T-helper 1 cell treated with Interleukin-12 subunit alpha and Interleukin-12 subunit beta and Interleukin-4 antibody, amounts not matched to agents 30 ng/mL and 1 ng/mL, for 36 hours (primary cell): Measurements from ENCODE around the gene CEP350. TPM values are rescaled to one million over a fixed set of nuclear protein-coding genes. Genes with fewer than 3 reads are reported as not detected.
"Not testable (repeated sequence)": the region's sequence is repeated elsewhere in the genome, so short reads cannot be mapped to it uniquely, and the experiment has no call there.

Experiments
- intact Hi-C: fragments of 100-400 bp; cut with micrococcal nuclease; formaldehyde crosslinking; loops from one replicate; pipeline ENCODE4 v1.15.1; 2024
- total RNA-seq: library from RNA; stranded (reverse); gene quantifications from 2 replicates; pipeline ENCODE4 v1.2.3, GENCODE V29; 2022

The CEP350 gene
- total RNA-seq, 1 donor from 2014 or later: 51.0 TPM

GRCh38 chr1:179938752-179939151 is 15.9 kb upstream of the CEP350 start:
- intact Hi-C loops: no loop called here

DNA sequence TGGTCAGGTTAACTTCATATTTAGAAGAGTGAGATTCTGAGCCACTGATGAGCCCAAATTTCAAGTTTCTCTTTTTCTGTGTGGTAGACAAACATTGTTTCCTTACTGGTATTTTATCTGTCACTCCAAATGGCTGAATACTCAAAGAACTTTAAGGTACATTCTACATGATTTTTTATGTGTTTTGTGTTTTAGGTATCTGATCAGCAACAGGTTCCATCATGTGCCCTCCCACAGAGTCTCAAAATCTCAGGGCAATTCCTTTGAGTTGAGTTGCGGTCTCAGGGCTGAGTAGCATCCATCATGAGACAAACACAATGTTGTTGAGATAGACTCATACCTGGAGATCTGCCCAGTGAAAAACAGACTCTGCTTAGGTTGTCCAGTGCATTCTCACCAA is 14.7 kb upstream of the CEP350 start:
- intact Hi-C loops: no loop called here

GRCh38 chr1:179941454-179941853 is 13.2 kb upstream of the CEP350 start:
- intact Hi-C loops: no loop called here

DNA sequence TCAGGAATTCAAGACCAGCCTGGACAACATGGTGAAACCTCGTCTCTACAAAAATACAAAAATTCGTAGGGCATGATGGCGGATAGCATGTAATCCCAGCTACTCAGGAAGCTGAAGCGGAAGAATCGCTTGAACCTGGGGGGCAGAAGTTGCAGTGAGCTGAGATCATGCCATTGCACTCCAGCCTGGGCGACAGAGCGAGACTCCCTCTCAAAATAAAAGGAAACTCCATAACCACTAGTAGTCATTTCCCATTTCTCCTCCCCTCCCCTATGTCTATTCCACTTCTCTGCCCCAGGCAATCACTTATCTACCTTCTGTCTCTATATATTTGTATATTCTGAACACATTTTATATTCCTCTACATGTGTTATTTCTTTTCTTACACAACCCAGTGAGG is 4.0 kb upstream of the CEP350 start:
- intact Hi-C loops: loop anchor here (5.0 to 10.0 kb wide), 4 partner anchors 282 to 1152 kb away; partner anchors contain the start of genes LHX4 and MR1

- intact Hi-C loops: loop anchor here (5.0 to 10.0 kb wide), 4 partner anchors 281 to 1151 kb away; partner anchors contain the start of genes LHX4 and MR1
Observed at GRCh38 chr1:179951383-179952144, 3.0 kb upstream of the CEP350 start.

- intact Hi-C loops: loop anchor here (5.0 to 10.0 kb wide), 4 partner anchors 280 to 1150 kb away; partner anchors contain the start of genes LHX4 and MR1
Observed at GRCh38 chr1:179952186-179952585, 2.4 kb upstream of the CEP350 start.

DNA sequence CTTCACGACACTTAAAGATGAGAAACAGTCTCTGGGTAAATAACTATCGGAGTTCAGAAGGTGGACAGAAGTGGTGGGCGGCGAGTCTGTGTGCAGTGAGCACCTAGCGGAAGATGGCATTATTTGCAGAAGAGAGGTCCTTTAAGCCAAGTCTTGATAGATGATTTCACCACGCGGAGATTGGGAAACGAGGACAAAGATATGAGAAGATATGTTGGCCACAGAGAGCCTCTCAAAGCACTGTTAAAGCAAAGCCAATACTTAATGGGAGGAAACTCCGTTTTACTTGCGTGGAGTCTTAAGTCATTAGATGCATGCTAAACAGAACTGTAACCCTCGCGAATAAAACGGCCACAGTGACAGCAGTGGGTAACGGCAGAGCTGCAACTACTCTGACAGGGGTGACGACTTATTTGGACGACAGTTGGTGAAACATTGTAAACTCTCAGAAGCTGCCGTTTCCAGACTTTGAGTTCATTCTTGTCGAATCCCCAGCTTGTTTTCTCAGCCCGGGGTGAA is 577 bp upstream of the CEP350 start:
- intact Hi-C loops: loop anchor here (1.0 to 10.0 kb wide), 15 partner anchors 10 to 1148 kb away; partner anchors contain the start of genes ACBD6, FAM20B, LHX4 and MR1

DNA sequence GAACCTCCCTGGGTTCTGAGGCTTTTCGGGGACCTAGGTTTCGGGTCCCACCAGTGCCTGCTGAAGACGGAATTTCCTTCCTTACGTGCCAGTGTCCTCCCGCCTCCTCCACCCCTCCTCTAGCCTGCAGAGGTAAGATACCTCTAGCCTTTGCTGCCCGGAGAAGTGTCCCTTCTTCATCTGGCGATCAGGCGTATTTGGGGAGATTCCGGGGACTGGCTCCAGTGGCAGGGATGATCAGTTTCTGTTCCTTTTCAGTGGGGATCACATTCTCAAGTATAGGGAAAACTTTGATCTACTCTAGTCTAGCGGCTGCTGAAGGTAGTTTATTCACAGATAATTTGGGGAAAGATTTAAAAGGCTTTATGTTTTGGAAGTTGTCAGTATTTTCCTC is 674 bp downstream of the CEP350 start:
- intact Hi-C loops: loop anchor here (2.0 to 10.0 kb wide), 5 partner anchors 224 to 880 kb away; partner anchors contain the start of gene ACBD6

DNA sequence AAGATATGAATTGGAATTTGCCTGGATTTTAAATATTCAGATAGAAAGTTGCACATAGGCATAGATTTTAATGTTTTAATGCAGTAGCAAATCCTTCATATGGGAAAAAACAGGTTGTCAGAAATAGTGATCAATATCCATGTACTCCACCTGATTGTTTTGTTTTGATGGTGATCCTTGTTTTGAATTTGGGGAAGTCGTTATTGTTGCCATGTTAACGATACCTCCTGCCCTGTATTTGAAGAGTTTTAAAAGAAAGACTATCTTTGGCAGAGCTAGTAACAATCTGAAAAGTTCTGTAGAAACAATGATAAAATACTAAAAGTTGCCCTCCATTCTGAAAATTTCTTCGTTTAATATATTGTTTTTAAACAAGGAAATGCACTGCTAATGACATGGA is 1.1 kb downstream of the CEP350 start:
- intact Hi-C loops: loop anchor here (2.0 to 10.0 kb wide), 5 partner anchors 223 to 881 kb away; partner anchors contain the start of gene ACBD6

DNA sequence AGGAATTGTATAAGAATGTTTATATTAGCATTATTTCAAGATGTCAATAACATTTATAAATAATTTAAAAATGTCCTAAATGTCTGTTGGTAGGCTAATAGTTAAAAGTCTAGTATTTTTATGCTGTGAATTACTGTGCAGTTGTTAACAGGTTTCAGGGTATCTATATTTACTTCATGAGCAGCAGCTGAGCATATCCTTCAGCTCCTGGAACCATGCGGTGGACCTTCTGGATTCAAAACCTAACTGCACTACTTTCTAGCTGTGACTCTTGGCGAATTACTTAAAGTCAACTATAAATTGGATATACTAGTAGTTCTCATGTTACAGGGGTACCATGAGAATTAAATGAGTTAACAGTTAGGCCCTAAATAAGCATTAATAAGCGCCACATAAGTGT is 3.7 kb downstream of the CEP350 start:
- intact Hi-C loops: loop anchor here (1.0 to 10.0 kb wide), 2 partner anchors 12 to 884 kb away; no protein-coding TSS in a partner anchor

GRCh38 chr1:179962168-179962567 is 7.6 kb downstream of the CEP350 start:
- intact Hi-C loops: not testable (repeated sequence)

DNA sequence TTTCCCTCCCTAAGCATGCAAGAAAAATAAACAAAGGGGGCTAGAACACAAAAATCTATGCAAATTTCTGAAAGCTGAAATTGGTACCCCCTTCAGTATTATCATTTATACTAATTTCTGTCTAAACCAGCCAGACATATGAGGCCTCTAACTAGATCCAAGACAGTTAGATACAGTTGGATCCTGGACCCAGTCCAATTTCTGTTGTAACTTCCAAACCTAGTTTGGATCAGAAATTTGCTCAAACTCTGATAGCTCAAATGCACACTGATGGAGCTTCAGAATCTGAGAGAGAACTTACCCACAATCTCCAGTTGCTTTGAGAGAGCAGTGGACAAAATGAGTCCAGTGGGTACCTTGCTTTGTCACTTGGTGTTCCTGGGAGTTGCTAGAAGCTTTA is 11.9 kb downstream of the CEP350 start:
- intact Hi-C loops: no loop called here

- intact Hi-C loops: no loop called here
Observed at GRCh38 chr1:179968284-179968993, 13.8 kb downstream of the CEP350 start.

GRCh38 chr1:179968994-179969919 is 14.6 kb downstream of the CEP350 start:
- intact Hi-C loops: no loop called here

GRCh38 chr1:179969962-179970361 is 15.4 kb downstream of the CEP350 start:
- intact Hi-C loops: loop anchor here (1.0 kb wide), 1 partner anchor 12 kb away; no protein-coding TSS in a partner anchor

- intact Hi-C loops: no loop called here
Observed at GRCh38 chr1:179971563-179972496, 17.2 kb downstream of the CEP350 start.

GRCh38 chr1:179973198-179974110 is 18.8 kb downstream of the CEP350 start:
- intact Hi-C loops: no loop called here

GRCh38 chr1:179976970-179977651 is 22.5 kb downstream of the CEP350 start:
- intact Hi-C loops: no loop called here
